H9 (cell line): ENCODE measurements around the gene ALDH9A1. TPM values are rescaled to one million over a fixed set of nuclear protein-coding genes. Genes with fewer than 3 reads are reported as not detected.

Experiments
- DNase-seq: peaks from one replicate; pipeline ENCODE4 v3.0.0-alpha.2; 2017
- H2AFZ ChIP-seq: one replicate; pipeline ENCODE4 v1.6.1; 2013; ENCODE audit warnings: mild to moderate bottlenecking, low read length, control low read depth, moderate library complexity
- H2AK5ac ChIP-seq: 2 replicates; pipeline ENCODE4 v1.6.1; 2013; ENCODE audit warnings: low read length, control low read depth, mixed read lengths; ENCODE audit not compliant: insufficient read length
- H2BK120ac ChIP-seq: one replicate; pipeline ENCODE4 v1.6.1; 2013; ENCODE audit warnings: low read depth, mild to moderate bottlenecking, low read length, control low read depth, inconsistent platforms; ENCODE audit not compliant: poor library complexity, severe bottlenecking
- H2BK12ac ChIP-seq: 2 replicates; pipeline ENCODE4 v1.6.1; 2013; ENCODE audit warnings: low read length, control low read depth, mixed read lengths, low read depth; ENCODE audit not compliant: insufficient read length
- H2BK15ac ChIP-seq: 2 replicates; pipeline ENCODE4 v1.6.1; 2013; ENCODE audit warnings: low read depth, low read length, control low read depth
- H2BK20ac ChIP-seq: one replicate; pipeline ENCODE4 v1.6.1; 2013; ENCODE audit warnings: low read depth, mild to moderate bottlenecking, low read length, control low read depth, inconsistent platforms; ENCODE audit not compliant: poor library complexity, severe bottlenecking
- H2BK5ac ChIP-seq: 2 replicates; pipeline ENCODE4 v1.6.1; 2013; ENCODE audit warnings: low read length, control low read depth, mixed read lengths; ENCODE audit not compliant: insufficient read length
- H3K14ac ChIP-seq: 2 replicates; pipeline ENCODE4 v1.6.1; 2013; ENCODE audit warnings: low read length, control low read depth; ENCODE audit not compliant: insufficient read depth
- H3K18ac ChIP-seq: 2 replicates; pipeline ENCODE4 v1.6.1; 2013; ENCODE audit warnings: low read depth, mild to moderate bottlenecking, mixed read lengths, low read length, control low read depth; ENCODE audit not compliant: insufficient read length
- H3K23ac ChIP-seq: 2 replicates; pipeline ENCODE4 v1.6.1; 2013; ENCODE audit warnings: low read length, control low read depth, mixed read lengths, low read depth; ENCODE audit not compliant: insufficient read length
- H3K23me2 ChIP-seq: 2 replicates; pipeline ENCODE4 v1.6.1; 2013; ENCODE audit warnings: low read depth, mild to moderate bottlenecking, mixed read lengths, low read length, control low read depth; ENCODE audit not compliant: insufficient read length, poor library complexity, severe bottlenecking
- H3K27ac ChIP-seq: 2 replicates; pipeline ENCODE4 v1.5.1; 2013; ENCODE audit warnings: low read length, control low read depth, mixed read lengths, low read depth; ENCODE audit not compliant: insufficient read length
- H3K27me3 ChIP-seq: 2 replicates; pipeline ENCODE4 v1.6.1; 2013; ENCODE audit warnings: low read length, control low read depth, inconsistent platforms; ENCODE audit not compliant: insufficient read depth
- H3K4ac ChIP-seq: 2 replicates; pipeline ENCODE4 v1.6.1; 2013; ENCODE audit warnings: low read depth, mild to moderate bottlenecking, control low read depth, inconsistent platforms, low read length, moderate library complexity
- H3K4me1 ChIP-seq: 2 replicates; pipeline ENCODE4 v1.6.1; 2013; ENCODE audit warnings: low read length, control low read depth, inconsistent platforms; ENCODE audit not compliant: insufficient read depth
- H3K4me2 ChIP-seq: 2 replicates; pipeline ENCODE4 v1.6.1; 2013; ENCODE audit warnings: low read length, control low read depth, mixed read lengths; ENCODE audit not compliant: insufficient read length, insufficient read depth
- H3K56ac ChIP-seq: 2 replicates; pipeline ENCODE4 v1.6.1; 2013; ENCODE audit warnings: low read depth, mild to moderate bottlenecking, mixed read lengths, low read length, control low read depth; ENCODE audit not compliant: insufficient read length
- H3K79me1 ChIP-seq: 2 replicates; pipeline ENCODE4 v1.6.1; 2013; ENCODE audit warnings: low read depth, mild to moderate bottlenecking, moderate library complexity, low read length, control low read depth, inconsistent platforms; ENCODE audit not compliant: insufficient read depth, poor library complexity, severe bottlenecking
- H3K79me2 ChIP-seq: 2 replicates; pipeline ENCODE4 v1.6.1; 2013; ENCODE audit warnings: low read length, control low read depth, inconsistent platforms; ENCODE audit not compliant: insufficient read depth
- H3K9ac ChIP-seq: 2 replicates; pipeline ENCODE4 v1.6.1; 2013; ENCODE audit warnings: low read length, control low read depth, mixed read lengths; ENCODE audit not compliant: insufficient read length; ENCODE audit errors: extremely low read depth
- H3K9me3 ChIP-seq: one replicate; pipeline ENCODE4 v1.6.1; 2013; ENCODE audit warnings: low read depth, low read length, inconsistent platforms; ENCODE audit not compliant: control insufficient read depth
- H3T11ph ChIP-seq: one replicate; pipeline ENCODE4 v1.6.1; 2013; ENCODE audit warnings: mild to moderate bottlenecking, low read length, control low read depth, inconsistent platforms
- H4K20me1 ChIP-seq: one replicate; pipeline ENCODE4 v1.6.1; 2013; ENCODE audit not compliant: control insufficient read depth, insufficient read length, insufficient read depth
- H4K5ac ChIP-seq: 2 replicates; pipeline ENCODE4 v1.6.1; 2013; ENCODE audit warnings: low read depth, mild to moderate bottlenecking, mixed read lengths, low read length, control low read depth; ENCODE audit not compliant: insufficient read length
- H4K8ac ChIP-seq: replicated peaks from 2 replicates; pipeline ENCODE4 v1.6.1; 2013; ENCODE audit warnings: low read length, control low read depth, mixed read lengths, low read depth; ENCODE audit not compliant: insufficient read length
- H4K91ac ChIP-seq: 2 replicates; pipeline ENCODE4 v1.6.1; 2013; ENCODE audit warnings: low read depth, mild to moderate bottlenecking, moderate library complexity, mixed read lengths, low read length, control low read depth; ENCODE audit not compliant: insufficient read length
- H3K27ac Mint-ChIP-seq, 3 experiments: 2 replicates in 2 of 3; 3 replicates in 1 of 3; pipeline ENCODE4 v1.8.0; 2020 to 2021; ENCODE audit warnings: mixed read lengths in 3 of 3, mild to moderate bottlenecking in 1 of 3, moderate library complexity in 1 of 3
- H3K27me3 Mint-ChIP-seq: 2 replicates; pipeline ENCODE4 v1.8.0; 2021; ENCODE audit warnings: low read depth, mild to moderate bottlenecking, moderate library complexity, mixed read lengths
- H3K36me3 Mint-ChIP-seq, 3 experiments: 2 replicates in 2 of 3; 3 replicates in 1 of 3; pipeline ENCODE4 v1.8.0; 2020 to 2021; ENCODE audit warnings: low read depth in 3 of 3, mixed read lengths in 3 of 3; ENCODE audit not compliant: insufficient read depth in 1 of 3
- H3K4me1 Mint-ChIP-seq, 2 experiments: 2 replicates each; pipeline ENCODE4 v1.8.0; 2020; ENCODE audit warnings: mixed read lengths in 2 of 2
- H3K4me3 Mint-ChIP-seq, 2 experiments: 2 replicates in 1 of 2; 3 replicates in 1 of 2; pipeline ENCODE4 v1.8.0; 2020 to 2021; ENCODE audit warnings: mild to moderate bottlenecking in 2 of 2, mixed read lengths in 2 of 2, moderate library complexity in 1 of 2
- H3K9me3 Mint-ChIP-seq, 2 experiments: 2 replicates in 1 of 2; 3 replicates in 1 of 2; pipeline ENCODE4 v1.8.0; 2020; ENCODE audit warnings: mild to moderate bottlenecking in 2 of 2, mixed read lengths in 2 of 2, moderate library complexity in 1 of 2
- CTCF ChIP-seq: fragments of 200-600 bp; sonication (generic); conservative IDR thresholded peaks from 3 replicates; pipeline ENCODE4 v1.8.0; 2021; ENCODE audit warnings: antibody characterized with exemption, mild to moderate bottlenecking
- total RNA-seq: library from RNA; stranded (reverse); gene quantifications from 2 replicates; pipeline ENCODE4 v1.2.1, GENCODE V29; 2021

ALDH9A1 gene
- total RNA-seq, 1 experiment from 2014 or later, result 55.0 TPM

DNA sequence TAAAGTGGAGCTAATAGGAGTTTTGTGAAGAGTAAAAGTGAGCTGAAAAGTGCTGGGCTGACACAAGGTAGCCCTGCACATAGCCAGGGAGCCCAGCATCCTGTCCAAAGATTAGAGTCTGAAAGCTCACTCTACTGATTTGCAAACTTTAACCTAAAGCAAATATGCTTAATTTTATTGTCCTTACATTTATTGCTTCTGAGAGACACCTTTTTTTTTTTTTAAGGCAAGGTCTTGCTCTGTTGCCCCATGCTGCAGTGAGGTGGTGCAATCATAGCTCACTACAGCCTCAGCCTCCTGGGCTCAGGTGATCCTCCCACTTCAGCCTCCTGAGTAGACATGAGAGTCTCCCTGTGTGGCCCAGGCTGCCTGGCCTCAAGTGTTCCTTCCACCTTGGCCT is 50.8 kb downstream of the ALDH9A1 start:
- no peak overlapping the region for H3K4me3 Mint-ChIP-seq
- H2BK20ac ChIP-seq, result no peak overlapping the region
- H4K5ac ChIP-seq, result no peak overlapping the region
- H2AFZ ChIP-seq, result no peak overlapping the region
- no peak overlapping the region for H4K8ac ChIP-seq
- peaks cover 0 to 4% of the 10 kb centered on the region in 2 experiments; a peak in 1 of 4 replicates for H3K4me1 Mint-ChIP-seq
- H3K23ac ChIP-seq, result no peak overlapping the region
- H3K23me2 ChIP-seq, result no peaks in the 10 kb centered on the region
- no peak overlapping the region for H3K9ac ChIP-seq
- H2BK15ac ChIP-seq, result no peak overlapping the region
- no peaks in the 10 kb centered on the region; a peak in 1 of 5 replicates for H3K9me3 Mint-ChIP-seq
- no peaks in the 10 kb centered on the region for H3K27me3 ChIP-seq
- no peaks in the 10 kb centered on the region for H3K79me2 ChIP-seq
- H3K18ac ChIP-seq, result no peak overlapping the region
- H3K4me1 ChIP-seq, result no peaks in the 10 kb centered on the region; the same call in 1 of the 2 replicates
- peaks cover 0 to 9% (median 2%) of the 10 kb centered on the region in 3 experiments; a peak in 5 of 7 replicates for H3K36me3 Mint-ChIP-seq
- H3K27ac Mint-ChIP-seq, result no peak overlapping the region; a peak in 1 of 7 replicates
- no peaks in the 10 kb centered on the region for H3K9me3 ChIP-seq
- no peaks in the 10 kb centered on the region for H3K27me3 Mint-ChIP-seq
- no peak overlapping the region for H3K4ac ChIP-seq
- no peak overlapping the region for H2BK5ac ChIP-seq
- TF ChIP-seq CTCF, result no peak
- H2BK12ac ChIP-seq, result no peak overlapping the region
- no peak overlapping the region for H3T11ph ChIP-seq
- no peaks in the 10 kb centered on the region for H3K79me1 ChIP-seq
- H4K91ac ChIP-seq, result no peak overlapping the region
- H4K20me1 ChIP-seq, result no peaks in the 10 kb centered on the region
- H2BK120ac ChIP-seq, result no peak overlapping the region
- no peak overlapping the region for H3K14ac ChIP-seq
- no peak for DNase-seq
- no peak overlapping the region for H2AK5ac ChIP-seq
- no peak overlapping the region for H3K4me2 ChIP-seq
- H3K56ac ChIP-seq, result no peak overlapping the region
- H3K27ac ChIP-seq, result no peak overlapping the region
